ENCODE results near the gene PLEKHA5.
"Not testable (repeated sequence)": the region's sequence is repeated elsewhere in the genome, so short reads cannot be mapped to it uniquely, and the experiment has no call there.

Gene PLEKHA5

GRCh38 chr12:19278407-19278806 is 148.9 kb downstream of the PLEKHA5 start:
- DNase-seq (ENCODE audit: low spot score), result no peak

- DNase-seq (ENCODE audit: low spot score), result no peak
These were observed 152.7 kb downstream of the PLEKHA5 start for GRCh38 chr12:19282133-19282699.

GRCh38 chr12:19284658-19285057 is 155.1 kb downstream of the PLEKHA5 start:
- no peak for DNase-seq (ENCODE audit: low spot score)

- DNase-seq (ENCODE audit: low spot score), result no peak
These were observed 156.4 kb downstream of the PLEKHA5 start for GRCh38 chr12:19285793-19286448.

- no peak for DNase-seq (ENCODE audit: low spot score)
These were observed 157.8 kb downstream of the PLEKHA5 start for GRCh38 chr12:19287302-19287701.

- DNase-seq (ENCODE audit: low spot score), result no peak
These were observed 158.6 kb downstream of the PLEKHA5 start for GRCh38 chr12:19288161-19288560.

- peak; percentile 28 for DNase-seq (ENCODE audit: low spot score)
These were observed 159.2 kb downstream of the PLEKHA5 start for GRCh38 chr12:19288603-19289244.

GRCh38 chr12:19298836-19299605 is 169.5 kb downstream of the PLEKHA5 start:
- no peak for DNase-seq (ENCODE audit: low spot score)

GRCh38 chr12:19299765-19300164 is 170.2 kb downstream of the PLEKHA5 start:
- DNase-seq (ENCODE audit: low spot score), result no peak

GRCh38 chr12:19301223-19301622 is 171.7 kb downstream of the PLEKHA5 start:
- no peak for DNase-seq (ENCODE audit: low spot score)

- DNase-seq (ENCODE audit: low spot score), result no peak
These were observed 172.2 kb downstream of the PLEKHA5 start for GRCh38 chr12:19301688-19302087.

GRCh38 chr12:19302100-19302640 is 172.6 kb downstream of the PLEKHA5 start:
- DNase-seq (ENCODE audit: low spot score), result no peak

- no peak for DNase-seq (ENCODE audit: low spot score)
These were observed 174.0 kb downstream of the PLEKHA5 start for GRCh38 chr12:19303496-19303895.

GRCh38 chr12:19304149-19304750 is 174.7 kb downstream of the PLEKHA5 start:
- DNase-seq (ENCODE audit: low spot score), result no peak

GRCh38 chr12:19305621-19306020 is 176.1 kb downstream of the PLEKHA5 start:
- not testable (repeated sequence) for DNase-seq (ENCODE audit: low spot score)

- no peak for DNase-seq (ENCODE audit: low spot score)
These were observed 176.8 kb downstream of the PLEKHA5 start for GRCh38 chr12:19306366-19306765.

GRCh38 chr12:19307451-19307850 is 177.9 kb downstream of the PLEKHA5 start:
- DNase-seq (ENCODE audit: low spot score), result no peak

GRCh38 chr12:19311165-19311564 is 181.6 kb downstream of the PLEKHA5 start:
- no peak for DNase-seq (ENCODE audit: low spot score)

- peak; percentile 36 for DNase-seq (ENCODE audit: low spot score)
These were observed 183.1 kb downstream of the PLEKHA5 start for GRCh38 chr12:19312637-19313036.

GRCh38 chr12:19316425-19316824 is 186.9 kb downstream of the PLEKHA5 start:
- peak; percentile 29 for DNase-seq (ENCODE audit: low spot score)

- no peak for DNase-seq (ENCODE audit: low spot score)
These were observed 192.8 kb downstream of the PLEKHA5 start for GRCh38 chr12:19322376-19322775.

- DNase-seq (ENCODE audit: low spot score), result no peak
These were observed 194.3 kb downstream of the PLEKHA5 start for GRCh38 chr12:19323805-19324204.
